Central memory CD8-positive, alpha-beta T cell (primary cell): ENCODE results near the gene OPCML.

ENCODE experiments used
- ATAC-seq: fragments of 150-1000 bp; cut with Tn5 transposase; replicated peaks from 2 replicates; pipeline ENCODE4 v1.10.0; 2022; ENCODE audit warnings: mild to moderate bottlenecking, moderate FRiP score, moderate number of reproducible peaks; ENCODE audit not compliant: poor library complexity, severe bottlenecking; ENCODE audit errors: extremely low read depth
- DNase-seq, 2 donors: peaks; one replicate each; pipeline ENCODE4 v3.0.0; 2021; ENCODE audit warnings: low spot score in 2 of 2
- H3K27ac Mint-ChIP-seq: one replicate; pipeline ENCODE4 v1.8.0; 2022; ENCODE audit warnings: low read depth, mild to moderate bottlenecking, moderate library complexity, mixed read lengths
- H3K27me3 Mint-ChIP-seq: one replicate; pipeline ENCODE4 v1.8.0; 2022; ENCODE audit warnings: mixed read lengths
- H3K36me3 Mint-ChIP-seq: one replicate; pipeline ENCODE4 v1.8.0; 2022; ENCODE audit warnings: mild to moderate bottlenecking, moderate library complexity, mixed read lengths; ENCODE audit not compliant: insufficient read depth
- H3K4me1 Mint-ChIP-seq: one replicate; pipeline ENCODE4 v1.8.0; 2022; ENCODE audit warnings: mixed read lengths
- H3K4me3 Mint-ChIP-seq: one replicate; pipeline ENCODE4 v1.8.0; 2022; ENCODE audit warnings: mild to moderate bottlenecking, moderate library complexity, mixed read lengths
- H3K9me3 Mint-ChIP-seq: one replicate; pipeline ENCODE4 v1.8.0; 2022; ENCODE audit warnings: mixed read lengths

The OPCML gene

DNA sequence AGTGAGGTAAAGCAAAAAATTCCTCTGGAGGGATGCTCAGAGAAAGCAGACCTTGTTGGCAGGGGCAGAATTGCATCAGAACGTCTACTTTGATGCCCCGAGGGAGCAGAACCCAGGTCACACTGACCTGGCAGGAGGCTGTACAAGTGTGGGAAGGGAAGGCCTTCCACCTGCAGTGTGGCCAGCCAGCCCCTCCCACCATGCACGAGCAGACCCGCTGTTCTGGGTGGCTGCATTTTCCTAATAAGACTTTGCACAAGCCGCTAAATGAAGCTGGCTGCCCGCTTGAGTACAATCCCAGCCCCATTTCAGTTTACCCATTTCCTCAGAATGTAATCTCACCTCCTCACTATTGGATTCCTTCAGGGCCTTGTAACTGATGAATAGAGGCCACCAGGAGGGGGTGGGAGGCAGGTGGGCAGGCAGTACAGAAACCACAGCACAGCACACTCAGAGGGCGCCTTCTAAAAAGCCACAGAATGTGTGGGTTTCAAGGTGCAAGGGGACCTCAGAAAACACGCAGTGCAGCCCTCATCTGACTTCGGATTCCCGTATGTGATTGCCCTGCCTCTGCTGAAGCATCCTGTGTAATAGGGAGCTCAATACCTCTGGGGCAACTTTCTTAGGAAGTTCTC is 316.6 kb downstream of the OPCML start:
- no peaks in the 10 kb centered on the region for H3K4me1 Mint-ChIP-seq
- no peak overlapping the region for H3K4me3 Mint-ChIP-seq
- H3K36me3 Mint-ChIP-seq = no peaks in the 10 kb centered on the region
- no peak for ATAC-seq
- H3K27ac Mint-ChIP-seq = no peak overlapping the region
- H3K27me3 Mint-ChIP-seq = peaks cover 9% of the 10 kb centered on the region
- DNase-seq = no peak
- H3K9me3 Mint-ChIP-seq = peaks cover 22% of the 10 kb centered on the region

DNA sequence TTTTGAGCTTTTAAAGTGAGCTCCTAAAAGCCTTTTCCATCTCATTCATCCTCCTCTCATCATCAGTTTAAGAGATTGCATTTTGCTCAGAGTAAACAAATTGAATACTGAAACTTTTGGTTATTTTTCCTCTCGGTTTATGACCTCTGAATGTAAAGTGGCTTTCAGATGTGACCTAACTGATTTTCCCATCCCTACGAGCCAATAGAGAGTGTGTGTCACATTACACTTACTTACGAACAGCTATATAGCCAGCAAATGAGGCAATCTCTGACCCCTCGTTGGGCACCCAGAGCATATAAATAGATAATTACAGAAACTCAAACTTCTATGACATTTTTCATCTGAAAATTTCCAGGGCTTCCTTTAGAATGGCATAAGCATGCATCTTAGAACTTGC is 317.7 kb downstream of the OPCML start:
- peaks cover 20% of the 10 kb centered on the region for H3K9me3 Mint-ChIP-seq
- H3K36me3 Mint-ChIP-seq = no peaks in the 10 kb centered on the region
- no peak overlapping the region for H3K4me3 Mint-ChIP-seq
- H3K4me1 Mint-ChIP-seq = no peaks in the 10 kb centered on the region
- peaks cover 9% of the 10 kb centered on the region for H3K27me3 Mint-ChIP-seq
- no peak for DNase-seq
- H3K27ac Mint-ChIP-seq = no peak overlapping the region
- no peak for ATAC-seq

DNA sequence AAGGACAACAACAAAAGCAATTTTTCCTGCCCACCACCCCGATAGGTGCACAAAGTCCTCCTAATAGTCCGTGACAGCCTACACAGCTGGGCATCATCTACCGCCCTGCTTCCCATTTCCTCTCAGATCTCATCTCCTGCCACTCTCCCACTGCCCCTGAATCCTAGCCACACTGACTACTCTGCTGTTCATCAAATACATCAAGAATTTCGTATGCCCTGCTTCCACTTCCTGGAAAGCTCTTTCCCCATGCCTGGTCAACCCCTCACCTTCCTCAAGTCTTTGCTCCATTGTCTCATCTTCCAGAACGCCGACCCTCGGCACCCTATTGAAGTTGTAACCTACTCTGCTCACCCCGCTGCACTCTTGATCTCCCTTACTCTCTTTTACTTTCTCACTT is 320.1 kb downstream of the OPCML start:
- Mint-ChIP-seq H3K4me1 (no peaks in the 10 kb centered on the region), H3K9me3 (peaks cover 20% of the 10 kb centered on the region), H3K27me3 (peaks cover 3% of the 10 kb centered on the region), H3K36me3 (no peaks in the 10 kb centered on the region), H3K27ac (no peak overlapping the region), H3K4me3 (no peak overlapping the region)
- no peak for DNase-seq
- ATAC-seq = no peak

DNA sequence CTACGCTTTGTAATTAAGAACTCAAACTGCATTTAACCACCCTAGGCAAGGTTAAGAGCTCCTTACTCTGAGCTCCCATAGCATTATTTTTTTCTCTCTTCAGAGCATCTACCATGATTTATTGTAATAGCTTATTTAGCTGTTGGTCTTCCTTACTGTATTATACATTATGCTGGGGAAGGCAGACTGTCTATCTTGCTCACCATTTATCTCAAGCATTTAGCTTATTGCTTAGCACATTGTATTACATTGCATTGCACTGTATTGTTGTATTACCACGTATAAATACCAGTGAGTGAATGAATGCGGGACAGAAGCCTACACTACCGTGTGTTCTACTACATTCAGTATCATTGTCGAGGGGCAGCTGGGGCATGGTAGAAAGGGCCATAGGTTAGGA is 324.3 kb downstream of the OPCML start:
- Mint-ChIP-seq H3K4me1 (no peaks in the 10 kb centered on the region), H3K9me3 (peaks cover 17% of the 10 kb centered on the region), H3K27ac (no peak overlapping the region), H3K27me3 (no peaks in the 10 kb centered on the region), H3K4me3 (no peak overlapping the region), H3K36me3 (no peaks in the 10 kb centered on the region)
- no peak for DNase-seq
- ATAC-seq = no peak

DNA sequence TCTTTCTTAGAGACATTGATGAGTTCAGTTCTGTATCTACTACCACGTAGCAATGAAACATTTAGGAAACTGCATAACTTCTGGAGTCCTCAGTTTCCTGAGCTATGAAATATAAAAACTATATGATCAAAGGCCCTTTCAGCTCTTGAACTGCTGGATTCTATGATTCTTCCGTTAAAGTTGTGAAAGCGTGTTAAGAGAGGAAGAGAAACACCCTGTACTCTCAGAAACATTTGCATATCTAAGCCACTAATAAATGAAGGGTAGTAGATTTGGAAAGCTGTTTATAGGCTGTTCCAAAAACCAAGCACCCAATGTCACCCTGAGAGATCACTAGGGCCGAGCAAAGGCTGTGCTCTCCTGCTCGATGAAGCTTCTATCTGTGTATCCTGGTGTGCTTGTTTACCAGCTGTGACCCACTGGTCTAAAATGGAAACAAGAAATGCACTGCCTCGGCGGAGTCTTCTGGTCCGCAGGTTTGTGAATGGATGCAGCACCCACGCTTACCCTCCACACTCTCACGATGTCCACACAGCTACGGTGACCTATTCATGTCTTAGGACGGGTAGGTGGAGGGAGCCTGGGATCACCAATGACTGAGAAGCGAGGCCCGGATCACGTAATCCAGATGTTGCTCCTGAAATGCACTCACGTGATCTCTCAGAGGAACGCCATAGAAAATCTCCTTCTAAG is 325.8 kb downstream of the OPCML start:
- Mint-ChIP-seq H3K27me3 (no peaks in the 10 kb centered on the region), H3K4me1 (no peaks in the 10 kb centered on the region), H3K4me3 (no peak overlapping the region), H3K27ac (no peak overlapping the region), H3K9me3 (peaks cover 12% of the 10 kb centered on the region), H3K36me3 (no peaks in the 10 kb centered on the region)
- DNase-seq = no peak
- ATAC-seq = no peak

DNA sequence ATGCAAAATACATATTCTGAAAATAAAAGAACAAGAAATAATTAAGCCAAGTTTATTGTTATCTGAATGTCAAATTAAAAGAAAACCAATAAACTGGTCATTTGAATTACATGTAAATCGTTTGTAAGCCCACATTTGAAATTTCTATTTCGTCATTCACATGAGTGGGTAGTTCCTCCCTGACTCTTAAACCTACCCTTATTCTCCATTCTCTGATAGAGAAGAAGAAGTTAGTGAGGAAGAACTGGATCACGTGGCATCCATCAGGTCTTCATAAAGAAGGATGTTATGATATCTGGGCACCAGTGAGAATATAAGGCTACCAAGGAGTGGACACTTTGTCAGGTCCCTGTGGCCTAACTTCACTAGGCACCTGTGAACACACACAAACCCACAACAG is 328.1 kb downstream of the OPCML start:
- H3K27me3 Mint-ChIP-seq = no peaks in the 10 kb centered on the region
- no peaks in the 10 kb centered on the region for H3K4me1 Mint-ChIP-seq
- H3K9me3 Mint-ChIP-seq = peaks cover 15% of the 10 kb centered on the region
- DNase-seq = no peak
- H3K4me3 Mint-ChIP-seq = no peak overlapping the region
- no peak overlapping the region for H3K27ac Mint-ChIP-seq
- no peak for ATAC-seq
- no peaks in the 10 kb centered on the region for H3K36me3 Mint-ChIP-seq

DNA sequence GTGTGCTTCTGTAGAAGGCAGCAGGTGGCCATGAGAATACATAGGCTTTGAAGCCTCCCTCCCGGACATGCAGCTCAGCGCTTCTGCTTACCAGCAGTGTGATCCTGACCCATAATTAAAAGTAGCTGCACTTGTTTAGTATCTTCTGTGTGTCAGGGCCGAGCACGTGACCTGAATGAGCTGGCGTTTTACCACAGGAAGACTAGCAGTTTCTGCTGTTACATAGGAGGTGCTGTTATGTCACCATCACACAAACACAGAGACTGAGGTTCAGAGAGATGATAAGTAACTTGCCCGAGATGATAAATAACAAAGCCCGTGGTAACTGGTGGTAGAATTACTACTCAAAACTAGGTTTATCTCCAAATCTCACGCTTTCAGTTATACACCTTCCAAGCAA is 329.5 kb downstream of the OPCML start:
- ATAC-seq (no peak), DNase-seq (no peak)
- no peaks in the 10 kb centered on the region for H3K4me1 Mint-ChIP-seq
- H3K9me3 Mint-ChIP-seq = peaks cover 19% of the 10 kb centered on the region
- H3K4me3 Mint-ChIP-seq = no peak overlapping the region
- no peak overlapping the region for H3K27ac Mint-ChIP-seq
- H3K36me3 Mint-ChIP-seq = no peaks in the 10 kb centered on the region
- H3K27me3 Mint-ChIP-seq = no peaks in the 10 kb centered on the region

DNA sequence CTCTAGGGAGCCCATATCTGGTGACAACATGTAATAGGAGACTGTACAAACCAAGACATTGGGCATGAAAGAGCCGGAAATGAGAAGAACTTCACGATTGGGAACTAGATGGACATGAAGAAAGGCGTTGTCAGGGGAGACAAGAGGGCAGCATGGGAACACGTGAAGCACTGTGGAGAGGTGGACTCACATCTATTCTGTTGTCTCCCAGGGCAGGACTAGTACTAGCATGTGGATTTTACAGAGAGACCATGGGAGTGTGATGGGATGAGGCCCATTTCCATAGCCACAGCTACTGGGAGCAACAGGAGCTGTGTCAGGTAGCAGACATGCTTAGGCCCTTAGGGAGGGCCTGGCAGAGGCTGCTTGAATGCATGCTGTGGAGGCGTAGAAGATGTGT is 333.9 kb downstream of the OPCML start:
- Mint-ChIP-seq H3K4me1 (no peaks in the 10 kb centered on the region), H3K27ac (no peak overlapping the region), H3K27me3 (no peaks in the 10 kb centered on the region), H3K9me3 (peaks cover 13% of the 10 kb centered on the region), H3K4me3 (no peak overlapping the region), H3K36me3 (no peaks in the 10 kb centered on the region)
- DNase-seq (no peak), ATAC-seq (no peak)

DNA sequence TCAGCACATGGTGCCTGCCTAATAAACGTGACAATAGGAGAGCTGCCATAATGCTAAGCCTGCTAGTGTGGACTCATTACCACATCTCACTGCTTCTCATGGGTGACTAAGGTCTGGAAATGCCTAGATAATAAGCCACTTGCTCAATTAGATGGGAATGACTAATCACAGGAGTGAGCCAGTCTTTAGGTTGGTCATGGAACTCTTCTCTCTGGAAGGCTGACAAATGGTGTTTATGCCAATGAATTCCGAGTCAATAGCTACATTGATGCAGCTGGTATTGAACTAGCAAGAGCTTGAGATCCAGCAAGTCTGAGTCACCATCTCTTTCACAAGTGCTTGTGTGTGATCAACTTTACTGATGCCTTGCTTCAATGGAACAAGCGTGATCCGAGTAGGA is 334.9 kb downstream of the OPCML start:
- DNase-seq = no peak
- Mint-ChIP-seq H3K4me1 (no peaks in the 10 kb centered on the region), H3K27ac (no peak overlapping the region), H3K9me3 (peaks cover 13% of the 10 kb centered on the region), H3K27me3 (no peaks in the 10 kb centered on the region), H3K36me3 (no peaks in the 10 kb centered on the region), H3K4me3 (no peak overlapping the region)
- no peak for ATAC-seq

DNA sequence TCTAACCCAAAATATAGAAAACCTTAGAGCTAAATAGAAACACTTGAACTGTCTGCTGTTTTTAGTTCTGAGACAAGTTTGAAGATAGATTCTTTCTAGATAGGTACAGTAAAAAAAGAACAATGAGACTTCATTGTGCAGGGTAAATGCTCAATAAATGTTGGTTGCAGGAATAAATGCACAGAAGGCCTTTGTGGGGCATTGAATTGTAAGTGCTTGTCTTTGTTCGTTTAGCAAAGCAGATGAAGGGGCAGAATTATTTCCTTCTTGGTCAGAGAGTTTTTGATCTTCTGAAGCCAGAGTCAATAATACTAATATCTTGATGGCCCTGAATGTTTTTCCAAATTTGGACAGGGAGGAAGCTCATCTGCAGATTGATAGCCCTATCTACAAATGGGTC is 340.4 kb downstream of the OPCML start:
- Mint-ChIP-seq H3K4me3 (no peak overlapping the region), H3K9me3 (peaks cover 5% of the 10 kb centered on the region), H3K36me3 (no peaks in the 10 kb centered on the region), H3K4me1 (no peaks in the 10 kb centered on the region), H3K27me3 (no peaks in the 10 kb centered on the region), H3K27ac (no peak overlapping the region)
- ATAC-seq (no peak), DNase-seq (no peak)

DNA sequence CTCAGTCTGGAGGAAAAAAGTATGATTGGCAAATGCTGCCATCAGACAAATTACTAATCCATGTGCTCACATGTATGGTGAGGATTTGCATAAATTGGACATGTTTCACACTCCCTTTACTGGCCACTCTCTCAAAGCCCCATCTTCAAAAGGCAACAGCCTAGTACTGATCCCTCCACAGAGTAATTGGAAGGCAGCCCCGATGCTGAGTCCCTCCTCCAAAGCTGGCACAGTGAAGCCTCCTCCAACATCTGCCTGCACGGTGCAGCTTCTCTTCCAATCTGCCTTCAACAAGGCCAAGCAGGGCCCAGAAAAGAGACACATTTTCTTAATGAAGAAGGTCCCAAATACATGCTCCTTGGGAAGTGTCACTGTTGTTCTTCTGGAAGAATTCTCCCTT is 350.6 kb downstream of the OPCML start:
- no peak overlapping the region for H3K4me3 Mint-ChIP-seq
- no peaks in the 10 kb centered on the region for H3K4me1 Mint-ChIP-seq
- H3K27me3 Mint-ChIP-seq = no peaks in the 10 kb centered on the region
- no peaks in the 10 kb centered on the region for H3K36me3 Mint-ChIP-seq
- ATAC-seq = no peak
- H3K27ac Mint-ChIP-seq = no peak overlapping the region
- DNase-seq = no peak
- H3K9me3 Mint-ChIP-seq = no peaks in the 10 kb centered on the region

DNA sequence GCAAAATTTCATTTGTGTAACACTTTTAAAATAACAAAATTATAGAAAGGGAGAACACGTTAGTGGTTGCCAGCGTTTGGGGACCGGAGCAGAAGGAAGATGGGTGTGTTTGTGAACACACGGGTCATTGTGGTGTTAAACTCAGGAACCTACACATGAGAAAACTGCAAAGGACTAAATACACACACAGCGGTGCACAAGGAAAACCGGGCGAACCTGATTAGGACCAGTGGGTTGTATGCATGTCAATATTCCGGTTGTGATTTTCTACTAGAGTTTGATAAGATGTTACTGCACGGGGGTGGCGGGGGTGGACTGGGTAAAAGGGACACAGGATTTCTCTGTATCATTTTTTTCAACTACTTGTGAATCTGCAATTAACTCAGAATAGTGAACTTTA is 351.2 kb downstream of the OPCML start:
- DNase-seq (no peak), ATAC-seq (no peak)
- Mint-ChIP-seq H3K9me3 (no peaks in the 10 kb centered on the region), H3K27ac (no peak overlapping the region), H3K4me1 (no peaks in the 10 kb centered on the region), H3K27me3 (no peaks in the 10 kb centered on the region), H3K36me3 (no peaks in the 10 kb centered on the region), H3K4me3 (no peak overlapping the region)

DNA sequence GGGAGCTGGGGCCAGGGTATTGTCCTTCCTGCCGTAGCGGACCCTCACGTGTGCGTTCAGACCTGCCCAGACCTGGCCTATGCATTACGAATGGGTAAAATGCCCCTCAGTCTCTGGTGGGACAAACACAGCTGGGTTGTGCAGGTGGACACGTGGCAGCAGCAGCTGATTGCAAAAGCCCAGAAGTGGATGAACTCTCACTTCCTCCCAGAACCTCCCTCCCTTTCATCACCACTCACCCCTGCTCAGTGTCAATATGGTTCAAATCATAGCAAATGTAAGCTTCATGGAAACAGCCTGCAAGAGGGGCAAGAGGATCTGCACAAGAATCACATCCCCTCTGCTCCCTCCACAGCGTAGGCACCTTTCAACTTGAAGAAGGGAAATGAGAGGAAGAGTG is 352.1 kb downstream of the OPCML start:
- DNase-seq = no peak
- Mint-ChIP-seq H3K9me3 (no peaks in the 10 kb centered on the region), H3K36me3 (no peaks in the 10 kb centered on the region), H3K27ac (no peak overlapping the region), H3K4me1 (no peaks in the 10 kb centered on the region), H3K27me3 (no peaks in the 10 kb centered on the region), H3K4me3 (no peak overlapping the region)
- ATAC-seq = no peak
